Tibial nerve (tissue), 4 donors: ENCODE data around the gene MED12L. TPM values are rescaled to one million over a fixed set of nuclear protein-coding genes. Genes with fewer than 3 reads are reported as not detected.

Experiments used
- DNase-seq, 2 donors: peaks; one replicate each; pipeline ENCODE4 v3.0.0-alpha.2; 2019; ENCODE audit warnings: low spot score in 2 of 2
- H3K27ac ChIP-seq, 4 donors: fragments of 200-600 bp; sonication (generic) in 3 of 4; one replicate each; pipeline ENCODE4 v1.5.1; 2017 to 2019; ENCODE audit warnings: mild to moderate bottlenecking in 1 of 4
- H3K27me3 ChIP-seq, 2 donors: fragments of 200-600 bp; sonication (generic) in 1 of 2; one replicate each; pipeline versions ENCODE4 v1.5.1 to v1.6.0; 2017 to 2019
- H3K36me3 ChIP-seq, 3 donors: fragments of 200-600 bp; sonication (generic); one replicate each; pipeline ENCODE4 v1.5.1; 2018 to 2019
- H3K4me1 ChIP-seq, 4 donors: fragments of 200-600 bp; sonication (generic) in 3 of 4; one replicate each; pipeline ENCODE4 v1.5.1; 2017 to 2019
- H3K4me3 ChIP-seq, 4 donors: fragments of 200-600 bp; sonication (generic) in 3 of 4; one replicate each; pipeline ENCODE4 v1.5.1; 2017 to 2019; ENCODE audit warnings: mild to moderate bottlenecking in 1 of 4, moderate library complexity in 1 of 4
- H3K9me3 ChIP-seq, 4 donors: fragments of 200-600 bp; sonication (generic) in 3 of 4; one replicate each; pipeline ENCODE4 v1.5.1; 2017 to 2019
- EP300 ChIP-seq, 2 donors: sonication (generic); formaldehyde crosslinking; IDR thresholded peaks; one replicate each; pipeline ENCODE4 v1.6.1; 2017; ENCODE audit warnings: antibody characterized with exemption in 2 of 2, mild to moderate bottlenecking in 1 of 2
- POLR2A ChIP-seq, 2 donors: fragments of 450-650 bp; IDR thresholded peaks; one replicate each; pipeline ENCODE4 v1.6.1; 2017; ENCODE audit warnings: antibody characterized with exemption in 2 of 2, mild to moderate bottlenecking in 2 of 2, moderate library complexity in 2 of 2
- WGBS, 2 donors: methylation state at CpG; one replicate each; pipeline ENCODE4 v1.1.5; 2018; 5-methylcytosine and 5-hydroxymethylcytosine counted together
- total RNA-seq, 4 donors: library from RNA; depleted of rRNA; stranded (reverse); fragments of >200 nt; gene quantifications; one replicate each; pipeline ENCODE4 v1.1.0, GENCODE V29; 2016
- TF ChIP-seq, protein P1 (sequence below), 5 experiments: fragments of 200-600 bp in 3 of 5; fragments of 450-650 bp in 2 of 5; sonication (generic) in 3 of 5; IDR thresholded peaks; one replicate each; pipeline ENCODE4 v1.5.1; 2016 to 2019; ENCODE audit warnings: antibody characterized with exemption in 5 of 5, mild to moderate bottlenecking in 3 of 5, moderate library complexity in 2 of 5

The MED12L gene
- total RNA-seq, 4 donors from 2014 or later, result 1.2 to 5.9 (median 2.4) TPM

GRCh38 chr3:151410891-151411559 is 325.6 kb downstream of the MED12L start:
- H3K27me3 ChIP-seq, result no peaks in the 10 kb centered on the region
- TF ChIP-seq POLR2A (IDR thresholded peaks at IDR 0.05) (no peak), EP300 (IDR thresholded peaks at IDR 0.05) (no peak)
- TF ChIP-seq, protein P1, sequence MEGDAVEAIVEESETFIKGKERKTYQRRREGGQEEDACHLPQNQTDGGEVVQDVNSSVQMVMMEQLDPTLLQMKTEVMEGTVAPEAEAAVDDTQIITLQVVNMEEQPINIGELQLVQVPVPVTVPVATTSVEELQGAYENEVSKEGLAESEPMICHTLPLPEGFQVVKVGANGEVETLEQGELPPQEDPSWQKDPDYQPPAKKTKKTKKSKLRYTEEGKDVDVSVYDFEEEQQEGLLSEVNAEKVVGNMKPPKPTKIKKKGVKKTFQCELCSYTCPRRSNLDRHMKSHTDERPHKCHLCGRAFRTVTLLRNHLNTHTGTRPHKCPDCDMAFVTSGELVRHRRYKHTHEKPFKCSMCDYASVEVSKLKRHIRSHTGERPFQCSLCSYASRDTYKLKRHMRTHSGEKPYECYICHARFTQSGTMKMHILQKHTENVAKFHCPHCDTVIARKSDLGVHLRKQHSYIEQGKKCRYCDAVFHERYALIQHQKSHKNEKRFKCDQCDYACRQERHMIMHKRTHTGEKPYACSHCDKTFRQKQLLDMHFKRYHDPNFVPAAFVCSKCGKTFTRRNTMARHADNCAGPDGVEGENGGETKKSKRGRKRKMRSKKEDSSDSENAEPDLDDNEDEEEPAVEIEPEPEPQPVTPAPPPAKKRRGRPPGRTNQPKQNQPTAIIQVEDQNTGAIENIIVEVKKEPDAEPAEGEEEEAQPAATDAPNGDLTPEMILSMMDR (IDR thresholded peaks at IDR 0.05), result no peak
- H3K27ac ChIP-seq, result no peak overlapping the region
- H3K4me3 ChIP-seq, result no peak overlapping the region
- no peaks in the 10 kb centered on the region for H3K4me1 ChIP-seq
- DNase-seq, result no peak
- WGBS, 2 donors, result 79 to 81% methylated on average over 9 of the region's 9 CpGs
- no peaks in the 10 kb centered on the region for H3K36me3 ChIP-seq
- H3K9me3 ChIP-seq, result no peaks in the 10 kb centered on the region

DNA sequence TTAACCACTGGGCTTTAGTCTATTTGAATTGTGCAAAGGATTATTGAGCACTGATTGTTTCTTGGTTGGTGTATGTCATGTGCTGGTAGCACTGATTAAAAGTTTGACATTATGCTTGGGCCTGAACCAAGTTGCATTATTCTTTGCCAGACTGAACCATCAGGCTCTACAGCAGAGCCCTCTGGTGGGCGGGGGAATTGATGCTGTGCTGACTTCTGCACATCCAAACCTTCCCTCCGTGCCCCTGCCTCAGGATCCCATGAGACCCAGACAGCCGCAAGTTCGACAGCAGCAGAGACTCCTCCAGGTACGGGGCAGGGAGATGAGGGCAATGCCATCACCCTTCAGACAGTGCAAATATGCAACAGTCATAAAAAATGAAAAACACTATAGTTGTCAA is 327.5 kb downstream of the MED12L start:
- H3K36me3 ChIP-seq, result no peaks in the 10 kb centered on the region

DNA sequence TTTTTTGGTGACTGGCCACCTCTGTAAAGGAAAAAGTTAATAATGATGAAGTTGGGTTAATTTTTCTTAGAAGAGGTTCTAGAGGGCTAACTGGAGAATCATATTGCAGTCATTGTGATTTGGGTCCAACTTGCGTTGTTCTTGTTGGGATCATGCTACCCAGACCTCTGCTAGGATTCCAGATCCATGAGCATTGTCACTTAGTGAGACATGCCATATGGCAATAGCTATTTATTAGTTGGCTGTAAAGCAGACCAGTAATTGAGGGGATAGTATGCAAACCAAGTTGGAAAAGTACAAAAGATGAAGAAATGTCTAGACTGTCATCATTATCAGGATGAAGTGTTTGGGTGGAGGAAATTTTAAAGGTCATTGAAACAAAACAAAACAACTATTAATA is 329.8 kb downstream of the MED12L start:
- WGBS, 2 donors, result 50 to 90% methylated on average over 1 of the region's 1 CpG

More for the DNA sequence above, 327.5 kb downstream of the MED12L start:
- no peak for TF ChIP-seq POLR2A (IDR thresholded peaks at IDR 0.05)
- TF ChIP-seq EP300 (IDR thresholded peaks at IDR 0.05), result no peak
- TF ChIP-seq, protein P1 (IDR thresholded peaks at IDR 0.05), result no peak
- no peak for DNase-seq
- Histone ChIP-seq H3K4me1 (no peaks in the 10 kb centered on the region), H3K27me3 (no peaks in the 10 kb centered on the region), H3K9me3 (no peaks in the 10 kb centered on the region), H3K27ac (no peak overlapping the region), H3K4me3 (no peak overlapping the region)
- WGBS, 2 donors, result 87 to 95% methylated on average over 5 of the region's 5 CpGs

GRCh38 chr3:151419806-151420205 is 334.3 kb downstream of the MED12L start:
- WGBS, 2 donors, result 77 to 84% methylated on average over 6 of the region's 6 CpGs
- H3K27ac ChIP-seq, result no peak overlapping the region
- no peaks in the 10 kb centered on the region for H3K36me3 ChIP-seq
- H3K9me3 ChIP-seq, result no peaks in the 10 kb centered on the region
- TF ChIP-seq EP300 (IDR thresholded peaks at IDR 0.05) (no peak), POLR2A (IDR thresholded peaks at IDR 0.05) (no peak)
- TF ChIP-seq, protein P1 (IDR thresholded peaks at IDR 0.05), result no peak
- DNase-seq, result no peak
- H3K4me1 ChIP-seq, result no peaks in the 10 kb centered on the region
- H3K27me3 ChIP-seq, result no peaks in the 10 kb centered on the region
- no peak overlapping the region for H3K4me3 ChIP-seq

More for the DNA sequence above, 329.8 kb downstream of the MED12L start:
- Histone ChIP-seq H3K27ac (no peak overlapping the region), H3K4me3 (no peak overlapping the region), H3K4me1 (no peaks in the 10 kb centered on the region), H3K36me3 (no peaks in the 10 kb centered on the region), H3K27me3 (no peaks in the 10 kb centered on the region), H3K9me3 (no peaks in the 10 kb centered on the region)
- TF ChIP-seq, protein P1 (IDR thresholded peaks at IDR 0.05), result no peak
- TF ChIP-seq EP300 (IDR thresholded peaks at IDR 0.05), result no peak
- TF ChIP-seq POLR2A (IDR thresholded peaks at IDR 0.05), result no peak
- no peak for DNase-seq

- Histone ChIP-seq H3K36me3 (no peaks in the 10 kb centered on the region), H3K4me1 (peaks cover 0 to 3% (median 0%) of the 10 kb centered on the region in 4 donors), H3K27me3 (no peaks in the 10 kb centered on the region), H3K27ac (no peak overlapping the region), H3K4me3 (no peak overlapping the region), H3K9me3 (no peaks in the 10 kb centered on the region)
- no peak for DNase-seq
- TF ChIP-seq, protein P1 (IDR thresholded peaks at IDR 0.05), result no peak
- TF ChIP-seq POLR2A (IDR thresholded peaks at IDR 0.05), result no peak
- no peak for TF ChIP-seq EP300 (IDR thresholded peaks at IDR 0.05)
- 72 to 91% methylated on average over 4 of the region's 4 CpGs for WGBS, 2 donors
Measured at GRCh38 chr3:151421938-151422337, 336.5 kb downstream of the MED12L start.
